AG04450 (cell line): ENCODE results near the gene CLSTN1. TPM values are rescaled to one million over a fixed set of nuclear protein-coding genes. Genes with fewer than 3 reads are reported as not detected.

Experiments used
- CTCF ChIA-PET: fragments of 300-600, 350-600 bp; formaldehyde crosslinking; extraction: SDS; loops from one replicate; lab custom pipeline; 2022; ENCODE audit warnings: antibody characterized with exemption, inconsistent platforms; lab: Charles Lee
- POLR2A ChIA-PET: fragments of 350-600 bp; formaldehyde crosslinking; extraction: SDS; loops from one replicate; lab custom pipeline; 2021; ENCODE audit warnings: antibody characterized with exemption, inconsistent platforms; lab: Yijun Ruan, JAX
- DNase-seq: peaks from one replicate; pipeline ENCODE4 v3.0.0-alpha.2; 2011; ENCODE audit warnings: low read depth, low spot score
- H3K27ac ChIP-seq: one replicate; pipeline ENCODE4 v1.5.1; 2012; ENCODE audit warnings: low read depth, low read length, control low read depth
- H3K27me3 ChIP-seq: one replicate; pipeline ENCODE4 v1.6.0; 2012; ENCODE audit warnings: low read length; ENCODE audit not compliant: control insufficient read depth, insufficient read depth
- H3K4me3 ChIP-seq: 2 replicates; pipeline ENCODE4 v1.5.1; 2011; ENCODE audit warnings: mild to moderate bottlenecking, low read depth, low read length, control low read depth
- H3K9me3 ChIP-seq: 2 replicates; pipeline ENCODE4 v1.5.1; 2012; ENCODE audit warnings: low read length; ENCODE audit not compliant: control insufficient read depth, insufficient read depth
- CTCF ChIP-seq: IDR thresholded peaks from 2 replicates; pipeline ENCODE4 v1.5.1; 2011; ENCODE audit warnings: low read depth, low read length, control low read depth, inconsistent platforms
- polyA minus RNA-seq: library from RNA; depleted of rRNA, polyadenylated mRNA; stranded (reverse); fragments of >200 nt; gene quantifications from 2 replicates; pipeline ENCODE4 v1.2.3, GENCODE V29; 2011; rRNA and poly(A)+ RNA removed
- polyA plus RNA-seq: library from polyadenylated mRNA; depleted of rRNA; stranded (reverse); fragments of >200 nt; gene quantifications from 2 replicates; pipeline ENCODE4 v1.2.3, GENCODE V29; 2011; rRNA removed

CLSTN1 gene
- 35.2 and 57.8 TPM in 2 replicates for polyA plus RNA-seq
- polyA minus RNA-seq: 55.7 and 68.7 TPM in 2 replicates

GRCh38 chr1:9823943-9824701 lies at the start of gene CLSTN1:
Gene CLSTN1 (minus strand): TSS chr1:9823965. CDS start chr1:9823733, 232 bp downstream.
- Histone ChIP-seq H3K9me3 (no peaks in the 10 kb centered on the region; the same call in 1 of the 2 replicates), H3K27ac (peak within 1 kb of the TSS; percentile 31), H3K27me3 (no peaks in the 10 kb centered on the region), H3K4me3 (peak within 1 kb of the TSS; percentile 97)
- ChIA-PET CTCF (no interaction called here), POLR2A (no interaction called here)
- TF ChIP-seq CTCF: no peak
- DNase-seq: peak; percentile 42

GRCh38 chr1:9873385-9873784 lies 49.6 kb upstream of the CLSTN1 start:
- no peak overlapping the region for H3K27ac ChIP-seq
- no peaks in the 10 kb centered on the region for H3K27me3 ChIP-seq
- CTCF ChIA-PET: interaction anchor here (0.8 to 6.0 kb wide), 8 partner anchors 11 to 280 kb away, joined by 3 to 73 read pairs (median 6); partner anchors contain the start of genes LZIC and NMNAT1
- no peak for TF ChIP-seq CTCF
- no peak overlapping the region for H3K4me3 ChIP-seq
- no peaks in the 10 kb centered on the region for H3K9me3 ChIP-seq
- POLR2A ChIA-PET: interaction anchor here (1.5 to 1.8 kb wide), 2 partner anchors 10 to 70 kb away, joined by 3 to 11 read pairs; partner anchors contain the start of genes LZIC and NMNAT1
- DNase-seq: no peak

- peak; percentile 18 for DNase-seq
- Histone ChIP-seq H3K9me3 (no peaks in the 10 kb centered on the region), H3K27me3 (no peaks in the 10 kb centered on the region), H3K27ac (no peak overlapping the region), H3K4me3 (no peak overlapping the region)
- CTCF ChIA-PET: interaction anchor here (0.7 to 6.0 kb wide), 7 partner anchors 9 to 280 kb away, joined by 3 to 73 read pairs (median 4); partner anchors contain the start of genes LZIC and NMNAT1
- TF ChIP-seq CTCF: no peak
- POLR2A ChIA-PET: interaction anchor here (1.1 to 1.8 kb wide), 3 partner anchors 9 to 71 kb away, joined by 3 to 11 read pairs (median 8); partner anchors contain the start of genes LZIC and NMNAT1
Observed at GRCh38 chr1:9872430-9873165, 48.8 kb upstream of the CLSTN1 start.

- no peaks in the 10 kb centered on the region for H3K9me3 ChIP-seq
- DNase-seq: no peak
- ChIA-PET POLR2A (interaction anchor here (1.1 to 1.8 kb wide), 3 partner anchors 9 to 71 kb away, joined by 3 to 11 read pairs (median 8); partner anchors contain the start of genes LZIC and NMNAT1), CTCF (interaction anchor here (0.6 to 6.0 kb wide), 4 partner anchors 71 to 245 kb away, joined by 3 to 73 read pairs (median 10); partner anchors contain the start of genes LZIC and NMNAT1)
- H3K27me3 ChIP-seq: no peaks in the 10 kb centered on the region
- no peak for TF ChIP-seq CTCF
- no peak overlapping the region for H3K27ac ChIP-seq
- no peak overlapping the region for H3K4me3 ChIP-seq
Observed at GRCh38 chr1:9871707-9872425, 48.1 kb upstream of the CLSTN1 start.
